Activated CD4-positive, alpha-beta memory T cell treated with anti-CD3 and anti-CD28 coated beads, Interleukin-2, amount 10 ng/mL, durations not matched to agents 7 days and 5 days (primary cell): ENCODE measurements around the gene CHST15. TPM values are rescaled to one million over a fixed set of nuclear protein-coding genes. Genes with fewer than 3 reads are reported as not detected.
"Not testable (repeated sequence)": the region's sequence is repeated elsewhere in the genome, so short reads cannot be mapped to it uniquely, and the experiment has no call there.

Source experiments
- CTCF ChIA-PET: fragments of 350-600 bp; sonication (Branson Sonifier 250); formaldehyde crosslinking; loops from one replicate; lab custom pipeline; 2021; ENCODE audit warnings: antibody characterized with exemption, inconsistent platforms; lab: Charles Lee
- POLR2A ChIA-PET: fragments of 350-600 bp; sonication (Branson Sonifier 250); formaldehyde crosslinking; loops from one replicate; lab custom pipeline; 2021; ENCODE audit warnings: antibody characterized with exemption; lab: Charles Lee
- DNase-seq: peaks from one replicate; pipeline ENCODE4 v3.0.0-alpha.2; 2020
- H3K27ac Mint-ChIP-seq: one replicate; pipeline ENCODE4 v1.8.0; 2021; ENCODE audit warnings: mild to moderate bottlenecking, mixed read lengths
- H3K27me3 Mint-ChIP-seq: one replicate; pipeline ENCODE4 v1.8.0; 2021; ENCODE audit warnings: mixed read lengths
- H3K36me3 Mint-ChIP-seq: one replicate; pipeline ENCODE4 v1.8.0; 2021; ENCODE audit warnings: low read depth, mixed read lengths
- H3K4me1 Mint-ChIP-seq: one replicate; pipeline ENCODE4 v1.8.0; 2021; ENCODE audit warnings: mixed read lengths
- H3K4me3 Mint-ChIP-seq: one replicate; pipeline ENCODE4 v1.8.0; 2021; ENCODE audit warnings: mild to moderate bottlenecking, mixed read lengths
- H3K9me3 Mint-ChIP-seq: one replicate; pipeline ENCODE4 v1.8.0; 2021; ENCODE audit warnings: mixed read lengths
- total RNA-seq, 2 experiments: library from RNA; stranded (reverse); gene quantifications; one replicate each; pipeline ENCODE4 v1.2.3, GENCODE V29; 2021

CHST15 gene
- total RNA-seq, 2 experiments from 2014 or later = 0.10 to 0.20 TPM

DNA sequence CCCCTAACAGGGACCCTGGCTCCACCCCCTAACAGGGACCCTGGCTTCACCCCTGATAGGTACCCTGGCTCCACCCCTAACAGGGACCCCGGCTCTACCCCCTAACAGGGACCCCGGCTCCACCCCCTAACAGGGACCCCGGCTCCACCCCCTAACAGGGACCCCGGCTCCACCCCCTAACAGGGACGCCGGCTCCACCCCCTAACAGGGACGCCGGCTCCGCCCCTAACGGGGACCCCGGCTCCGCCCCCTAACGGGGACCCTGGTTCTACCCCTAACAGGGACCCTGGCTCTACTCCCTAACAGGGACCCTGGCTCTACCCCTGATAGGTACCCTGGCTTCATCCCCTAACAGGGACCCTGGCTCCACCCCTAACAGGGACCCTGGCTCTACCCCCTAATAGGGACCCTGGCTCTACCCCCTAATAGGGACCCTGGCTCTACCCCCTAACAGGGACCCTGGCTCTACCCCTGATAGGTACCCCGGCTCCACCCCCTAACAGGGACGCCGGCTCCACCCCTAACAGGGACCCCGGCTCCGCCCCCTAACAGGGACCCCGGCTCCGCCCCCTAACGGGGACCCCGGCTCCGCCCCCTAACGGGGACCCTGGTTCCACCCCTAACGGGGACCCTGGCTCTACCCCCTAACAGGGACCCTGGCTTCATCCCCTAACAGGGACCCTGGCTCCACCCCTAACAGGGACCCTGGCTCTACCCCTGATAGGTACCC lies 58.7 kb downstream of the CHST15 start:
- DNase-seq, H3K4me3 Mint-ChIP-seq, H3K27me3 Mint-ChIP-seq, H3K27ac Mint-ChIP-seq, H3K9me3 Mint-ChIP-seq, H3K36me3 Mint-ChIP-seq, CTCF ChIA-PET, POLR2A ChIA-PET: not testable (repeated sequence)
- peaks cover 13% of the 10 kb centered on the region for H3K4me1 Mint-ChIP-seq

DNA sequence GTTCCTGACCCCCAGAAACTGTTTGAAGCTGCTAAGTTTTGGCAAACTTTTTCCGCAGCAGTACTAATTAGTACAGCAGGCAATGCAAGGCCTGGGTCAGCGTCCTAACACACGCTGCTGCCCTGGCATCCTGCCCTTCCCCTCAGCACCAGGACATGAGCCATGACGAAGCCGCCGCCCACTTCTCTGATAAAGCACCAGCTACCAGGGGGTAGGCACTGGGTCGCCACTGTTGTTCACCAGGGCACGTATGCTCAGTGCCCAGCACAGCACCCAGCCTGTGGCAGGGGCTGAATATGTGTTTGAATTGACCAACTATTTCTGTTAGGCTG lies 59.5 kb downstream of the CHST15 start:
- peaks cover 8% of the 10 kb centered on the region for H3K27me3 Mint-ChIP-seq
- no peaks in the 10 kb centered on the region for H3K36me3 Mint-ChIP-seq
- no peak overlapping the region for H3K4me3 Mint-ChIP-seq
- no peak overlapping the region for H3K27ac Mint-ChIP-seq
- POLR2A ChIA-PET = no interaction called here
- no peak for DNase-seq
- H3K9me3 Mint-ChIP-seq = no peaks in the 10 kb centered on the region
- CTCF ChIA-PET = interaction anchor here (1.0 kb wide), 1 partner anchor 39 kb away, joined by 3 read pairs; no protein-coding TSS in a partner anchor
- H3K4me1 Mint-ChIP-seq = peaks cover 13% of the 10 kb centered on the region

GRCh38 chr10:124032971-124033886 lies 60.2 kb downstream of the CHST15 start:
- no peak for DNase-seq
- ChIA-PET CTCF (interaction anchor here (1.0 kb wide), 1 partner anchor 39 kb away, joined by 3 read pairs; no protein-coding TSS in a partner anchor), POLR2A (no interaction called here)
- H3K9me3 Mint-ChIP-seq = no peaks in the 10 kb centered on the region
- H3K36me3 Mint-ChIP-seq = no peaks in the 10 kb centered on the region
- peaks cover 13% of the 10 kb centered on the region for H3K4me1 Mint-ChIP-seq
- H3K27me3 Mint-ChIP-seq = peaks cover 8% of the 10 kb centered on the region
- no peak overlapping the region for H3K4me3 Mint-ChIP-seq
- no peak overlapping the region for H3K27ac Mint-ChIP-seq

GRCh38 chr10:124032087-124032935 lies 61.1 kb downstream of the CHST15 start:
- H3K27me3 Mint-ChIP-seq = peaks cover 8% of the 10 kb centered on the region
- H3K27ac Mint-ChIP-seq = no peak overlapping the region
- peaks cover 13% of the 10 kb centered on the region for H3K4me1 Mint-ChIP-seq
- ChIA-PET CTCF (no interaction called here), POLR2A (no interaction called here)
- no peaks in the 10 kb centered on the region for H3K36me3 Mint-ChIP-seq
- no peak for DNase-seq
- no peak overlapping the region for H3K4me3 Mint-ChIP-seq
- H3K9me3 Mint-ChIP-seq = no peaks in the 10 kb centered on the region

- POLR2A ChIA-PET = no interaction called here
Measured at GRCh38 chr10:124030492-124031110, 62.8 kb downstream of the CHST15 start.

DNA sequence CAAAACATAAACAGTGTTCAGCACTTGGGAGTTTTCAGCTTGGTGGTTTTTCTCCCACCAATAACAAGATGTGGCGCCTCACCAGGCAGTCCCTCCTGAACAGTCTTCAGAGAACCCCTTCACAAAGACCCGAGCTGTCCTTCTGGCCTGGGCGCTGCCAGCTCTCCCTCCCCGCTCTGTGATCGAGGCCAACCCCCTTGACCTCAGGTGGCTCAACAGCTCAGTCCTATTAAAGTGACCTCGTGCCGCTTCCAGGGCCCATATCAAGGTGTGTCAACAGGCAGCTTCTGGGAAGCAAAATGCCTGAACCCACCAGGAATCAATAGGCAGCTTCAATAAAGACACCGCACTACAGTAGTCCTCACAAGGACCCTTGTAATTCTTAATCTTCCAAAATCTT lies 63.3 kb downstream of the CHST15 start:
- ChIA-PET POLR2A (no interaction called here), CTCF (interaction anchor here (1.4 to 1.5 kb wide), 2 partner anchors 35 to 359 kb away, joined by 3 read pairs; no protein-coding TSS in a partner anchor)
- Mint-ChIP-seq H3K4me1 (no peaks in the 10 kb centered on the region), H3K4me3 (no peak overlapping the region), H3K27ac (no peak overlapping the region), H3K9me3 (no peaks in the 10 kb centered on the region), H3K27me3 (peaks cover 4% of the 10 kb centered on the region), H3K36me3 (no peaks in the 10 kb centered on the region)
- no peak for DNase-seq

More at GRCh38 chr10:124030492-124031110, 62.8 kb downstream of the CHST15 start:
- Mint-ChIP-seq H3K27ac (no peak overlapping the region), H3K9me3 (no peaks in the 10 kb centered on the region), H3K4me3 (no peak overlapping the region), H3K36me3 (no peaks in the 10 kb centered on the region), H3K27me3 (peaks cover 4% of the 10 kb centered on the region), H3K4me1 (peaks cover 4% of the 10 kb centered on the region)
- CTCF ChIA-PET = interaction anchor here (1.4 to 1.5 kb wide), 2 partner anchors 36 to 358 kb away, joined by 3 read pairs; no protein-coding TSS in a partner anchor
- no peak for DNase-seq

- CTCF ChIA-PET = interaction anchor here (1.5 kb wide), 1 partner anchor 35 kb away, joined by 3 read pairs; no protein-coding TSS in a partner anchor
- H3K4me1 Mint-ChIP-seq = no peaks in the 10 kb centered on the region
- no peak overlapping the region for H3K27ac Mint-ChIP-seq
- DNase-seq = no peak
- no peaks in the 10 kb centered on the region for H3K9me3 Mint-ChIP-seq
- POLR2A ChIA-PET = no interaction called here
- H3K4me3 Mint-ChIP-seq = no peak overlapping the region
- H3K27me3 Mint-ChIP-seq = peaks cover 4% of the 10 kb centered on the region
- no peaks in the 10 kb centered on the region for H3K36me3 Mint-ChIP-seq
Measured at GRCh38 chr10:124029559-124029958, 63.8 kb downstream of the CHST15 start.

DNA sequence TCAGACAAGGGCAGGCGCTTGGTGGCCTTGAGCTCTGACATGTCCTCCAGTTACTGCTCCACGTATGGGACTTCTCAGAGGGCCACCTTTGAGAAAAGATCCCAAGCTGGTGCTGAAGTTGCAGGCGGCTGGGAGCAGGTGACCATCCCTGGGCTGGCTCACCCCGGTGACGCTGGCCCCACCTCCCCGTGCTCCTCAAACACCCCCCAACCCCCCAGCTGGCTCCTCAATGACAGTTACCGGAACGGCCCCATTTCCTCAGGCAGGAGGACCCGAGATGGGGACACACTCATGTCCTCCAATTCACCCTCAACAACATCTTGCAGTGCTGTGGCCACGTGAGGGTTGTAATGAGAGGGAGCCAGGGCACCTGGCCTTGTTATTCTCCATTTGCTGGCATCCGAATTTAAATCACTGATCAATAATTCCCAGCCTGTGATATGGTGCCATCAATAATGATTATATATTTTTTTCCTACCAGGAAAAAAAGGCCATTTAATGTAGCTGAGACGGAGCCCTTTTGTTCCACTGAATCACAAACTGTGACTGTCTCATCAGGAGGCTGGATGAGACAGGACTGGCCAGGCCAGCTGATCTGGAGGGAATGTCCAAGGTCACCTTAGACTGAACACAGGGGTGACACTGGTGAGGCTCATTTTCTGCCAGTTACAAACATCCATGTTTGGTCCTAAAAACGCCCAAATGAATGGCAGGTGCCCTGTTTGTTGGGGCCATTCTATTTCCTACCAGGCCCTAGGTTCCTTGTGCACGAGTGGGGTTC lies 64.5 kb downstream of the CHST15 start:
- no peak overlapping the region for H3K27ac Mint-ChIP-seq
- no peaks in the 10 kb centered on the region for H3K36me3 Mint-ChIP-seq
- peaks cover 4% of the 10 kb centered on the region for H3K27me3 Mint-ChIP-seq
- CTCF ChIA-PET = interaction anchor here (0.9 to 1.5 kb wide), 2 partner anchors 33 to 34 kb away, joined by 3 read pairs; no protein-coding TSS in a partner anchor
- no peak for DNase-seq
- H3K9me3 Mint-ChIP-seq = no peaks in the 10 kb centered on the region
- H3K4me1 Mint-ChIP-seq = no peaks in the 10 kb centered on the region
- no peak overlapping the region for H3K4me3 Mint-ChIP-seq
- POLR2A ChIA-PET = no interaction called here

- H3K27ac Mint-ChIP-seq = no peak overlapping the region
- ChIA-PET POLR2A (no interaction called here), CTCF (no interaction called here)
- H3K4me3 Mint-ChIP-seq = no peak overlapping the region
- peaks cover 4% of the 10 kb centered on the region for H3K27me3 Mint-ChIP-seq
- H3K4me1 Mint-ChIP-seq = no peaks in the 10 kb centered on the region
- no peaks in the 10 kb centered on the region for H3K36me3 Mint-ChIP-seq
- no peaks in the 10 kb centered on the region for H3K9me3 Mint-ChIP-seq
- DNase-seq = no peak
Measured at GRCh38 chr10:124027651-124028050, 65.7 kb downstream of the CHST15 start.

GRCh38 chr10:124027031-124027611 lies 66.3 kb downstream of the CHST15 start:
- H3K4me3 Mint-ChIP-seq = no peak overlapping the region
- H3K27ac Mint-ChIP-seq = no peak overlapping the region
- no peaks in the 10 kb centered on the region for H3K36me3 Mint-ChIP-seq
- no peaks in the 10 kb centered on the region for H3K4me1 Mint-ChIP-seq
- peaks cover 4% of the 10 kb centered on the region for H3K27me3 Mint-ChIP-seq
- CTCF ChIA-PET = no interaction called here
- POLR2A ChIA-PET = no interaction called here
- no peak for DNase-seq
- H3K9me3 Mint-ChIP-seq = no peaks in the 10 kb centered on the region

GRCh38 chr10:124026589-124026939 lies 66.8 kb downstream of the CHST15 start:
- H3K36me3 Mint-ChIP-seq = no peaks in the 10 kb centered on the region
- no peaks in the 10 kb centered on the region for H3K4me1 Mint-ChIP-seq
- H3K9me3 Mint-ChIP-seq = no peaks in the 10 kb centered on the region
- no peak overlapping the region for H3K4me3 Mint-ChIP-seq
- H3K27me3 Mint-ChIP-seq = peaks cover 2% of the 10 kb centered on the region
- H3K27ac Mint-ChIP-seq = no peak overlapping the region
- ChIA-PET POLR2A (no interaction called here), CTCF (no interaction called here)
- DNase-seq = no peak
